Kidney (tissue), 14 donors: ENCODE data around the gene BPTF. TPM values are rescaled to one million over a fixed set of nuclear protein-coding genes. Genes with fewer than 3 reads are reported as not detected.
A peak's percentile ranks its signal among the peaks of the same experiment; 100 is the strongest.
"Not testable (repeated sequence)": the region's sequence is repeated elsewhere in the genome, so short reads cannot be mapped to it uniquely, and the experiment has no call there.

ENCODE experiments used
- DNase-seq, 5 donors: peaks; one replicate each; pipeline ENCODE4 v3.0.0-alpha.2; 2013 to 2020
- FAIRE-seq: peaks from 2 replicates; lab custom pipeline; 2012; peaks lifted over from hg19 to GRCh38; lab: Jason Lieb, UNC
- H3K27ac ChIP-seq, 2 donors: one replicate each; pipeline ENCODE4 v1.7.0; 2013; ENCODE audit warnings: low read depth in 2 of 2, low read length in 2 of 2, inconsistent platforms in 1 of 2
- H3K27me3 ChIP-seq: one replicate; pipeline ENCODE4 v1.7.1; 2013; ENCODE audit warnings: low read length, inconsistent platforms; ENCODE audit not compliant: control insufficient read depth, insufficient read depth
- H3K36me3 ChIP-seq, 3 donors: one replicate each; pipeline versions ENCODE4 v1.7.0 to v1.7.1; 2013; ENCODE audit warnings: low read length in 3 of 3, control low read depth in 1 of 3, inconsistent platforms in 1 of 3; ENCODE audit not compliant: insufficient read depth in 3 of 3, control insufficient read depth in 2 of 3
- H3K4me1 ChIP-seq, 3 donors: one replicate each; pipeline versions ENCODE4 v1.7.0 to v1.7.1; 2013; ENCODE audit warnings: low read length in 3 of 3, inconsistent platforms in 1 of 3, low read depth in 1 of 3; ENCODE audit not compliant: control insufficient read depth in 2 of 3, insufficient read depth in 2 of 3
- H3K4me3 ChIP-seq, 3 donors: one replicate each; pipeline versions ENCODE4 v1.7.0 to v1.8.1; 2013; ENCODE audit warnings: low read length in 3 of 3, control low read depth in 1 of 3, inconsistent platforms in 1 of 3
- H3K9ac ChIP-seq, 3 donors: one replicate each; pipeline versions ENCODE4 v1.7.0 to v1.7.1; 2013; ENCODE audit warnings: low read length in 3 of 3, control low read depth in 1 of 3, inconsistent platforms in 1 of 3
- H3K9me3 ChIP-seq, 3 donors: one replicate each; pipeline versions ENCODE4 v1.7.0 to v1.7.1; 2013; ENCODE audit warnings: low read length in 3 of 3, control low read depth in 1 of 3, inconsistent platforms in 1 of 3; ENCODE audit not compliant: control insufficient read depth in 2 of 3, insufficient read depth in 1 of 3
- intact Hi-C: fragments of 100-400 bp; cut with DNase I; formaldehyde crosslinking; loops from one replicate; pipeline ENCODE4 v1.11.1; 2022
- polyA plus RNA-seq: library from polyadenylated mRNA; stranded (reverse); fragments of 350-450 nt; fragmentation: Illumina TruSeq; extraction: RNeasy Lipid Tissue Mini Kit (QIAGEN cat#74804); gene quantifications from one replicate; pipeline ENCODE4 v1.2.3, GENCODE V29; 2014; ENCODE audit warnings: low read depth, low replicate concordance; ENCODE audit not compliant: insufficient read depth
- total RNA-seq: library from RNA; stranded (reverse); fragmentation: NEBNext Ultra II Directional; extraction: Animal tissue kit (Norgen Biotek cat#: 25700); gene quantifications from one replicate; pipeline ENCODE4 v1.2.1, GENCODE V29; 2021
- TF ChIP-seq, protein P1 (sequence below): IDR thresholded peaks from 3 replicates; pipeline ENCODE4 v1.5.1; 2012; ENCODE audit warnings: mild to moderate bottlenecking, moderate library complexity, borderline replicate concordance; ENCODE audit not compliant: insufficient read depth; ENCODE audit errors: extremely low read depth
- donor health status: control.
- donor health status: control.
- donor health status: control.
- donor health status: control.
- donor health status: control.
- donor health status: DM: yes; HTN: yes; CAD: no.
- donor health status: Normal renal cell carcinoma (clear cell type).

The BPTF gene
- total and polyA plus RNA-seq, 2 donors from 2014 or later = 14.6 to 103 TPM

- Histone ChIP-seq H3K27ac (no peak overlapping the region), H3K9me3 (no peaks in the 10 kb centered on the region), H3K9ac (no peak overlapping the region), H3K27me3 (no peaks in the 10 kb centered on the region), H3K4me1 (peaks cover 0 to 2% (median 0%) of the 10 kb centered on the region in 3 donors), H3K36me3 (no peaks in the 10 kb centered on the region), H3K4me3 (no peak overlapping the region)
- no peak for FAIRE-seq
- TF ChIP-seq, protein P1, sequence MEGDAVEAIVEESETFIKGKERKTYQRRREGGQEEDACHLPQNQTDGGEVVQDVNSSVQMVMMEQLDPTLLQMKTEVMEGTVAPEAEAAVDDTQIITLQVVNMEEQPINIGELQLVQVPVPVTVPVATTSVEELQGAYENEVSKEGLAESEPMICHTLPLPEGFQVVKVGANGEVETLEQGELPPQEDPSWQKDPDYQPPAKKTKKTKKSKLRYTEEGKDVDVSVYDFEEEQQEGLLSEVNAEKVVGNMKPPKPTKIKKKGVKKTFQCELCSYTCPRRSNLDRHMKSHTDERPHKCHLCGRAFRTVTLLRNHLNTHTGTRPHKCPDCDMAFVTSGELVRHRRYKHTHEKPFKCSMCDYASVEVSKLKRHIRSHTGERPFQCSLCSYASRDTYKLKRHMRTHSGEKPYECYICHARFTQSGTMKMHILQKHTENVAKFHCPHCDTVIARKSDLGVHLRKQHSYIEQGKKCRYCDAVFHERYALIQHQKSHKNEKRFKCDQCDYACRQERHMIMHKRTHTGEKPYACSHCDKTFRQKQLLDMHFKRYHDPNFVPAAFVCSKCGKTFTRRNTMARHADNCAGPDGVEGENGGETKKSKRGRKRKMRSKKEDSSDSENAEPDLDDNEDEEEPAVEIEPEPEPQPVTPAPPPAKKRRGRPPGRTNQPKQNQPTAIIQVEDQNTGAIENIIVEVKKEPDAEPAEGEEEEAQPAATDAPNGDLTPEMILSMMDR = no peak
- DNase-seq = no peak
- intact Hi-C loops = no loop called here
These were observed 189.9 kb downstream of the BPTF start for GRCh38 chr17:68015081-68015723.

DNA sequence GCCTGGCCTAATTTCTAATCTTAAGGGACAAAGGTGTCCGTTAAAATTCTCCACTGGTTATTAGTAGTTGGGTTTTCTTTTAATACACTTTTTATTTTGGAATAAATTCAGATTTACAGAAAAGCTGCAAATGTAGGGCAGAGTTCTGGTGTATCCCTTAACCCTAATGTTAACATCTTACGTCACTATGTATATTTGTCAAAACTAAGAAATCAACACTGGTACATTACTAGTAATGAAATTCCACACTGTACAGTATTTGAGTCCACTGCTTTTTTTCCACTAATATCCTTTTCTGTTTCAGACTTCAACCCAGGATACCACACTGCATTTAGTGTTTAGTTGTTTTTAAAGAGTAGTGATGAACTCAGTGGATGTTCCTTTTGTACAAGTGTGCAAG, 191.5 kb downstream of the BPTF start:
- no peak overlapping the region for H3K9ac ChIP-seq
- TF ChIP-seq, protein P1 = no peak
- peaks cover 0 to 6% (median 0%) of the 10 kb centered on the region in 3 donors for H3K4me1 ChIP-seq
- no peak for FAIRE-seq
- H3K9me3 ChIP-seq = no peaks in the 10 kb centered on the region
- intact Hi-C loops = no loop called here
- no peaks in the 10 kb centered on the region for H3K27me3 ChIP-seq
- no peaks in the 10 kb centered on the region for H3K36me3 ChIP-seq
- no peak overlapping the region for H3K27ac ChIP-seq
- no peak for DNase-seq
- H3K4me3 ChIP-seq = no peak overlapping the region

DNA sequence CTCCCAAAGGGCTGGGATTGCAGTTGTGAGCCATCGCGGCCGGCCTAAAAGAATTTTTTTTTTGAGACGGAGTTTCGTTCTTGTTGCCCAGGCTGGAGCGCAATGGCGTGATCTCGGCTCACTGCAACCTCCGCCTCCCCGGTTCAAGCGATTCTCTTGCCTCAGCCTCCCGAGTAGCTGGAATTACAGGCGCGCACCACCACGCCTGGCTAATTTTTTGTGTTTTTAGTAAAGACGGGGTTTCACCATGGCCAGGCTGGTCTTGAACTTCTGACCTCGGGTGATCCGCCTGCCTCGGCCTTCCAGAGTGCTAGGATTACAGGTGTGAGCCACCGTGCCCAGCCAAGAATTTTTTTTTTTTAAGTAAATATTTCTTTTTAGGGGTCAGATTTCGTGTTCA, 193.2 kb downstream of the BPTF start:
- FAIRE-seq, H3K27me3 ChIP-seq, H3K9ac ChIP-seq, intact Hi-C loops, H3K9me3 ChIP-seq, H3K4me1 ChIP-seq, H3K4me3 ChIP-seq, DNase-seq, H3K36me3 ChIP-seq, H3K27ac ChIP-seq: not testable (repeated sequence)

GRCh38 chr17:68019336-68019674, 194.0 kb downstream of the BPTF start:
- intact Hi-C loops = no loop called here
- peak overlapping the region; percentile 37 to 71 (median 66) for H3K4me3 ChIP-seq
- DNase-seq (peak in 1 of 5 donors; percentile 13), FAIRE-seq (no peak)
- H3K9me3 ChIP-seq = no peaks in the 10 kb centered on the region
- no peak overlapping the region for H3K9ac ChIP-seq
- peaks cover 0 to 6% (median 0%) of the 10 kb centered on the region in 3 donors for H3K4me1 ChIP-seq
- H3K36me3 ChIP-seq = no peaks in the 10 kb centered on the region
- H3K27ac ChIP-seq = no peak overlapping the region
- TF ChIP-seq, protein P1 = no peak
- H3K27me3 ChIP-seq = no peaks in the 10 kb centered on the region
